LNCaP clone FGC (cell line): ENCODE measurements around the gene ERG.

Source experiments
- DNase-seq: peaks from one replicate; pipeline ENCODE4 v3.0.0-alpha.2; 2011; ENCODE audit warnings: low read depth
- H3K4me3 ChIP-seq: 2 replicates; pipeline ENCODE4 v1.5.1; 2011; ENCODE audit warnings: mild to moderate bottlenecking, low read depth, low read length, control low read depth
- CTCF ChIP-seq: IDR thresholded peaks from 2 replicates; pipeline ENCODE4 v1.5.1; 2012; ENCODE audit warnings: mild to moderate bottlenecking; ENCODE audit not compliant: control insufficient read depth, insufficient read depth; ENCODE audit errors: extremely low read depth

The ERG gene

GRCh38 chr21:38433471-38433870, 64.8 kb downstream of the ERG start:
- no peak for TF ChIP-seq CTCF
- no peak overlapping the region for H3K4me3 ChIP-seq
- DNase-seq: no peak

GRCh38 chr21:38430401-38430984, 67.8 kb downstream of the ERG start:
- TF ChIP-seq CTCF: no peak
- DNase-seq: no peak
- no peak overlapping the region for H3K4me3 ChIP-seq

- H3K4me3 ChIP-seq: no peak overlapping the region
- TF ChIP-seq CTCF: no peak
- no peak for DNase-seq
Observed at GRCh38 chr21:38429011-38429410, 69.3 kb downstream of the ERG start.

GRCh38 chr21:38428211-38428610, 70.1 kb downstream of the ERG start:
- DNase-seq: no peak
- no peak overlapping the region for H3K4me3 ChIP-seq
- TF ChIP-seq CTCF: no peak

- no peak for DNase-seq
- no peak overlapping the region for H3K4me3 ChIP-seq
- no peak for TF ChIP-seq CTCF
Observed at GRCh38 chr21:38424305-38425019, 73.8 kb downstream of the ERG start.

GRCh38 chr21:38422082-38422481, 76.2 kb downstream of the ERG start:
- H3K4me3 ChIP-seq: no peak overlapping the region
- no peak for TF ChIP-seq CTCF
- no peak for DNase-seq

- DNase-seq: no peak
- H3K4me3 ChIP-seq: no peak overlapping the region
- no peak for TF ChIP-seq CTCF
Observed at GRCh38 chr21:38420140-38420539, 78.1 kb downstream of the ERG start.
